Posterior cingulate gyrus (tissue), 11 donors: Measurements from ENCODE around the gene ZNF593OS.

Experiments used
- DNase-seq, 10 donors: peaks; one replicate each; pipeline versions ENCODE4 v3.0.0 to v3.0.0-alpha.2; 2020 to 2021; ENCODE audit warnings: mixed read lengths in 3 of 10
- intact Hi-C: fragments of 100-400 bp; cut with DNase I; formaldehyde crosslinking; loops from one replicate; pipeline ENCODE4 v1.15.1; 2023

The ZNF593OS gene

GRCh38 chr1:26161415-26162219 lies 10.0 kb downstream of the ZNF593OS start:
- intact Hi-C loops: loop anchor here (5.0 kb wide), 1 partner anchor 124 kb away; no protein-coding TSS in a partner anchor

DNA sequence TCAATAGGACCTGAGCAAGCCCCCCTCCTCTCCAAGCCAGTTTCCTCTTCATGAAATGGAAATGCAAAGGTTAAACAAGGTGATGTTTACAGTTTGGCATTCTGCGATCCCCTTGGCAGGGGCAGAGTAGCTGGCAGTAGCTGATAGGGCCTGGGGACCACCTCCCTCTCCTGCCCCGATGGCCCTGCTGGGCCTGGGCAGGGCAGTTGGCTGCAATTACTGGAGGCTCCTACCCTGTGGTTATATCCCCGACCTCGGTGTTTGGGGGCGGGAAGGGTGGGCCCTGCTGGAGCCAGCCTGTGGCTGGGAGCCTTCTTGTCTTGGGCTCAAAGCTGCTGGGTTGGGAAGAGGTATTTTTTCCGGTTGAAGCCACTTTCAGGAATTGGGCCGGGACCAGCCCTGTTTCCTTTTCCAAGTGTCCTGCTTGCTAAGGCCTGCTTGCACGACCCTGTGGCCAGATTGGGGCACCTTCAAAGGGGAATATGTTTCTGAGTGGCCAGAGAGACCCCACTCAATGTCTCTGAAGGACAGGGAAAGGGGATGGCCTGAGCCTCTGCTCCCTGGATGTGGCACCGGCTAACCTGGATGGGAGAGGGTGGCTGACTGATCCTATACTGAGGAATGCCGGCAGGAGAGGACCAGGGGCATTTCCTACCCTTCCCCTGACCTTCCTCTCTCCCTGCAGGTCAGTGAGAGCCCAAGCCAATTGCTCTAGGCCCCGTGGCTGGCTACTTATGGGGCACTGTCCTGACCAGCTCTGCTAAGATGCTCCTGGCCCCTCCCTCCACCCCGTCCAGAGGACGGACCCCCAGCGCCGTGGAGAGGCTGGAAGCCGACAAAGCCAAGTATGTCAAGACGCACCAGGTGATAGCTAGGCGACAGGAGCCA lies 10.9 kb downstream of the ZNF593OS start:
- DNase-seq: peak in 2 of 10 donors; percentile 23 to 68
- intact Hi-C loops: loop anchor here (5.0 kb wide), 1 partner anchor 123 kb away; no protein-coding TSS in a partner anchor

More at GRCh38 chr1:26161415-26162219, 10.0 kb downstream of the ZNF593OS start:
- DNase-seq: peak; percentile 43 to 94 (median 58)

- intact Hi-C loops: loop anchor here (5.0 kb wide), 1 partner anchor 122 kb away; no protein-coding TSS in a partner anchor
- peak in 2 of 10 donors; percentile 5 to 24 for DNase-seq
Observed at GRCh38 chr1:26159743-26160039, 11.9 kb downstream of the ZNF593OS start.

- peak in 2 of 10 donors; percentile 4 to 72 for DNase-seq
- intact Hi-C loops: no loop called here
Observed at GRCh38 chr1:26158908-26159742, 12.5 kb downstream of the ZNF593OS start, which contains the start of gene FAM110D. FAM110D (plus strand) TSS chr1:26159079; CDS start chr1:26161292, 2,213 bp downstream.

DNA sequence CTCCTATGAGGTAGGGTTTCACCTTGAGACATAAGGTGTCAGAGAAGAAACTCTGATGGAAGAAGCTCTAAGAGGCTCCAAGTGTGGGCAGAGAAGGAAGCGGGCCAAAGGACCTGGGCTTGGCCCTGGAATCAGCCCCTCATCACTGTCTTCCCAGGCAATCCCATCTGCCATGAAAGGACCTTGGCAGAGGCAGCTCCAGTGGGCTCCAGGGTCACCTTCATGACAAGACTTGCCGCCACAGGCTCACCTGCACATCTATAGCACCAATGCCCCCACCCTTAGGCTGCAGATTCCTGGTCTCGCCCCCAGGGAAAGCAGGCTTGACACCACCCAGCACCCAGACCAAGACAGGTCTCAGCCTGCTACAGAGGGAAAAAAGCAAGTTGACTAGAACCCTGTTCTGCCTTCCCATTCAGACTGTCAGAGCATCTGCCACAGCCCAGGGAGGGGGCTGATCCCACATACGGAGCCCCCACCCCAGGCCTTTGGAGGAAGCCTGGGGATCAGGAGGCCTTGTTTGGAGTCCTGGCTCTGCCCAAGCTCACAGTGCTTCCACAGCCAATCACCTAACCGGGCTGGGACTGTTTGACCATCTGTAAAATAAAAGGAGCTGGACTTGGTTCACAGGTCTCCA lies 13.2 kb downstream of the ZNF593OS start:
- DNase-seq: peak in 3 of 10 donors; percentile 7 to 57 (median 29)
- intact Hi-C loops: no loop called here

GRCh38 chr1:26156285-26157038 lies 15.2 kb downstream of the ZNF593OS start:
- DNase-seq: no peak
- intact Hi-C loops: no loop called here

DNA sequence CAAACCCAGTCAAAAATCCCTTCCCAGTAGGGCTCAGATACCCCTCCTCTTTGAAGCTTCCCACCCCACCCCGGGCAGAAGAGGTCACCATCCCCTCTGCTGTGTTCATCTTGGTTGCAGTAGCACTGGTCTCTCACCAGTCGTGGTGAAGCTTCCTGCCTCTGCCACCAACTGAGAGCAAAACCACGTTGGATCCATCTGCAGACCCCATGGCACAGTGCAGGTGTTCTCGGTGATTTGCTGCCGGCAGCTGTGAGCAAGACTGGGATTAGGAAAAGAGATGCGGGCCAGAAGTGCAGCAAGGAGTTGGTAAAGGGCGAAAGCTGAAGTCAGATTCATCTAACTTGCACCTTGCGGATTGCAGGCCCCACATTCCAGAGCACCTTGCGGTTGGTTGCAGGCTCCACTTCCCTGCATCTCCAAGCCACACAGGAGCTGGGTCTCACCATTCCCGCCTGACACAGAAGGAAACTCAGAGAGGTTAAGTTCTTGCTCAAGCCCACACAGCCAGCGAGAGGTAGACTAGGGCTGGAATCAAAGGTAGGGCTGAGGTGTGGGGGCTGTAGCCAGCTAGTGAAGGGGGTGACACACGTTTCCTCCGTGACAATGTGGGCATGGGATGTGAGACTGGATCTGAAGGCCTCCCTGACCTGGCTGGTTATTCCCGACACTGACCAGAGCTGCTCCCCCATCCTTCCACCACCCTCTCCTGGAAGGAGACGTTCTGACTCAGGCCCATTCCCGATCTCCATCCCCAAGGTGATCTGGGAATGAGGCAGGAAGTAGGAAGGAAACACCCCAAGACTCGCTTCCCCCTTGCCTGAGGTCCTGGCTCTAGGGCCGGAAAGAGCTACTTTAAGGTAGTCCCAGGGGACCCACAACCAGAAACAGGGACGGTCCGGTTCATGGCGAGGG lies 16.0 kb downstream of the ZNF593OS start:
- intact Hi-C loops: no loop called here
- DNase-seq: no peak

DNA sequence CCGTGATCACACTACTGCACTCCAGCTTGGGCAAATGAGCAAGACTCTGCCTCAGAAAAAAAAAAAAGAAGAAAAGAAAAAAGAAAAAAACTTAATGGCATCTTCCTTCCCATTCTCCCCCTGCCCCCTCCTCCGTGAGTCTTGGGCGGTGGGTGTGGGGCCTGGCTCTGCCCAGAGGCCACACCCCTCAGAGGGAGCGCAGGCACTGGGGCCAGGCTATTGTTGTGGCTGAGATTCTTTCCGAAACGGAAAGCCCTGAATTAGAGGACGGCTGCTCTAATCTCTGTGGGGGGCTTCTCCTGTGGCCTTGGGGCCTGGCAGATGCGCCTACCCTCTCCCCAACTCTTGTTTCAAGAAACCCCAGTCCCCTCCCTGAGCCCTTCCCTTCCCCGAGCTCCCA lies 16.9 kb downstream of the ZNF593OS start:
- DNase-seq: no peak
- intact Hi-C loops: no loop called here

GRCh38 chr1:26153966-26154532 lies 17.6 kb downstream of the ZNF593OS start:
- no peak for DNase-seq
- intact Hi-C loops: no loop called here

DNA sequence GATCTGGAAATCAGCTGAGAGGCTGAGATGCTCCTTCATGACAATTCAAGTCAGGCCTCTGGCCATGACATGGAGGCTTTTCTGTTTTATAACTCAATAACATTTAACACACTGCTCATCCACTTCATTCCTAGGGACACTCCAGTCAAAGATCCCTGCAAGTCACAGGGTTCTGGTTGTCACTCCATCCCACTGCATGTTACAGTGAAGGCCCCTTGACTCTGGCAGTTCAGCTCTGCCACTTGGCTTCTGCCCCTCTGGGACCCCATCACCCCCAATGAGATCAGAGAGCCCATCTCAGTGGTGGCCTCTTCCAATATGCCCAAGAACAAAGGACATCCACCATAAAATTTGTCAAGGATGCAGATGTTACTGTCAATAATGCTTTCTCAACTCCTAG lies 22.7 kb downstream of the ZNF593OS start:
- intact Hi-C loops: no loop called here
- no peak for DNase-seq

GRCh38 chr1:26145960-26146294 lies 25.7 kb downstream of the ZNF593OS start:
- DNase-seq: no peak
- intact Hi-C loops: loop anchor here (1.0 kb wide), 2 partner anchors 41 to 110 kb away; no protein-coding TSS in a partner anchor

DNA sequence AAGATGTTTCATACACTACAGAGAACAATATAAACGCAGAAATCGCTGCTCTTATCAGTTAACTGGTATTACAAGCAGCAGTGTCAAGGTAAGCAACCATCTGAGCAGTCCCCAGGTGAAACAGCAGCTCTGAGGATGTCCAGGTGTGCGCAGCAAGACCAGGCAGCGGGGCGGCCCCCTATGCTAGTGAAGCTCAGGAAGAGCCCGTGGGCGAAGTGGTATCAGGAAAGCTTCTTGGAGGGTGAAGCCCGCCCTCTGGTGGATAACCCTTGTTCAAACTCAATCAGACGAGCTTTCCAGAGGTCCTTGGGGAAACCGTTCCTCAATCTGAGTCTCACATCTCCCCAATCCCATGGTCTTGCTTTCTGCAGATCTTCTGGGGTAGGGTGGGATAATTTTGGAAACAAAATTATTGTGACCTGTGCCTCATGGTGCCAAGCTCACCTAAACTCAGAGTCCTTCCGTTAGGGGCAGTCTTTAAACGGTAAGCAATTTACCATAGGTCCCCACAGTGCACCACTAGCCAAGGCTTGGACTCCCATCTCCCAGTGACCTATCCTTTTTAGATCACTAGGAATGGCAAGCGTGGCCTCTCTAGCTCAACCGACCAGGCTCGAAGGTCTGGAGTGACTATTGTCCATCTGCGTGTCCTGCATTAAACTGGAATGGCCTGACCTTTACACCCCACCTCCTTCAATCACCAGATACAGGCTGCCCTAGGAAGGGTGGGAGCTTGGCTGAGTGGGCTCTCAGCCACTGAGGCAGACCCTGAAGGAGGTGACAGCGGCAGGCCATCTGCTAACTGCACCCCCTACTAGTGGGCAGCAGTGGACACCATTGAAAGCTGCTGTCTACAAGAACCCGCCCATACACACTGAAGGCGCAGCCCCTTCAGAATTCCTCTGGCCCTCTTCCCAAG lies 26.3 kb downstream of the ZNF593OS start:
- intact Hi-C loops: loop anchor here (1.0 kb wide), 2 partner anchors 40 to 109 kb away; no protein-coding TSS in a partner anchor
- DNase-seq: peak; percentile 52 to 96 (median 82)

GRCh38 chr1:26142159-26142558 lies 29.5 kb downstream of the ZNF593OS start:
- DNase-seq: no peak
- intact Hi-C loops: no loop called here

GRCh38 chr1:26138974-26139558 lies 32.6 kb downstream of the ZNF593OS start:
- no peak for DNase-seq
- intact Hi-C loops: no loop called here

- DNase-seq: no peak
- intact Hi-C loops: no loop called here
Observed at GRCh38 chr1:26134466-26134865, 37.2 kb downstream of the ZNF593OS start.

DNA sequence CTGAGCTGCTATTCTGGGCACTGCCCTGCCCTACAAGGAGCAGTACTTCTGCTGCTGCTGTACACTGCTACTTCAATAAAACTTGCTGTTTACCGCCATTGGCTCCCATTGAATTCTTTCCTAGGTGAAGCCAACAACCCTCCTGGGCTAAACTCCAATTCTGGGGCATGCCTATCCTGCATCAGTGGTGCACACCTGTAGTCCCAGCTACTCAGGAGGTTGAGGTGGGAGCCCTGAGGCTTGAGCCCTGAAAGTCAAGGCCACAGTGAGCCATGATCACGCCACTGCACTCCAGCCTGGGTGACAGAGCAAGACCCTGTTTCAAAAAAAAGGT lies 38.8 kb downstream of the ZNF593OS start:
- intact Hi-C loops: no loop called here
- no peak for DNase-seq
